Stomach (tissue), 4 donors: ENCODE results near the gene USP46.

ENCODE experiments used
- POLR2A ChIP-seq, 4 donors: fragments of 450-650 bp; IDR thresholded peaks; one replicate each; pipeline ENCODE4 v1.6.1; 2016; ENCODE audit warnings: antibody characterized with exemption in 4 of 4, control low read depth in 2 of 4, mild to moderate bottlenecking in 1 of 4, moderate library complexity in 1 of 4
- TF ChIP-seq, protein P1 (sequence below), 7 experiments: fragments of 450-650 bp in 4 of 7; fragments of 200-600 bp in 3 of 7; sonication (generic) in 3 of 7; IDR thresholded peaks; one replicate each; pipeline ENCODE4 v1.5.1; 2016 to 2019; ENCODE audit warnings: antibody characterized with exemption in 7 of 7, control low read depth in 2 of 7, mild to moderate bottlenecking in 1 of 7

DNA sequence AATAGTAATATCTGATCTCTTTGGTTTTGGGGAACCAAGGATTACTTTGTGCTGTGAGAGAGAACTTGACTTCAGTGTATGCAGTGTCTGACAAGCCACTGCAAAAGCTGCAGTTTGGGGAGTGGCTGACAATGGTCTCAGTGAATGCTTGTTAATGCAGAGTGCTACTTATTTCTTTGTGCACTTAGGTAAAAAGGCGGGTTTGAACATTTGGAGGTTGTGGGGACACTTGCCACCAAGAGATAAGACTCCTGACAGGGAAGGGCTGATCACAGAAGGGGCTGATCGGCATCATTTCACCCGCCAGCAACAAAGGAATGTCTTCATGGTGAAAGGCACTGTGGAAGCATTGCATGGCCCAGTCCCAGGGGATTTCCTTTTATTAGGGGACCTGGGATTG lies 28.6 kb upstream of the USP46 start:
- TF ChIP-seq POLR2A (IDR thresholded peaks at IDR 0.05) = no peak
- TF ChIP-seq, protein P1, sequence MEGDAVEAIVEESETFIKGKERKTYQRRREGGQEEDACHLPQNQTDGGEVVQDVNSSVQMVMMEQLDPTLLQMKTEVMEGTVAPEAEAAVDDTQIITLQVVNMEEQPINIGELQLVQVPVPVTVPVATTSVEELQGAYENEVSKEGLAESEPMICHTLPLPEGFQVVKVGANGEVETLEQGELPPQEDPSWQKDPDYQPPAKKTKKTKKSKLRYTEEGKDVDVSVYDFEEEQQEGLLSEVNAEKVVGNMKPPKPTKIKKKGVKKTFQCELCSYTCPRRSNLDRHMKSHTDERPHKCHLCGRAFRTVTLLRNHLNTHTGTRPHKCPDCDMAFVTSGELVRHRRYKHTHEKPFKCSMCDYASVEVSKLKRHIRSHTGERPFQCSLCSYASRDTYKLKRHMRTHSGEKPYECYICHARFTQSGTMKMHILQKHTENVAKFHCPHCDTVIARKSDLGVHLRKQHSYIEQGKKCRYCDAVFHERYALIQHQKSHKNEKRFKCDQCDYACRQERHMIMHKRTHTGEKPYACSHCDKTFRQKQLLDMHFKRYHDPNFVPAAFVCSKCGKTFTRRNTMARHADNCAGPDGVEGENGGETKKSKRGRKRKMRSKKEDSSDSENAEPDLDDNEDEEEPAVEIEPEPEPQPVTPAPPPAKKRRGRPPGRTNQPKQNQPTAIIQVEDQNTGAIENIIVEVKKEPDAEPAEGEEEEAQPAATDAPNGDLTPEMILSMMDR (IDR thresholded peaks at IDR 0.05) = no peak
